Uterus (tissue), 2 donors: ENCODE results near the gene KLHL24.

Source experiments
- CTCF ChIP-seq, 4 experiments: fragments of 200-600 bp in 2 of 4; fragments of 450-650 bp in 2 of 4; sonication (generic) in 2 of 4; IDR thresholded peaks; one replicate each; pipeline ENCODE4 v1.5.1; 2016 to 2019; ENCODE audit warnings: antibody characterized with exemption in 4 of 4, mild to moderate bottlenecking in 2 of 4, moderate library complexity in 1 of 4
- POLR2A ChIP-seq, 2 donors: fragments of 450-650 bp; IDR thresholded peaks; one replicate each; pipeline ENCODE4 v1.6.1; 2016; ENCODE audit warnings: antibody characterized with exemption in 2 of 2, mild to moderate bottlenecking in 1 of 2, moderate library complexity in 1 of 2

GRCh38 chr3:183635107-183635430, 354 bp upstream of the KLHL24 start:
- TF ChIP-seq CTCF (IDR thresholded peaks at IDR 0.05): no peak
- no peak for TF ChIP-seq POLR2A (IDR thresholded peaks at IDR 0.05)
